DMS79 treated with DMSO at 0.1 percent for 48 hours (cell line): Measurements from ENCODE around the gene GPD2.
"Not testable (repeated sequence)": the region's sequence is repeated elsewhere in the genome, so short reads cannot be mapped to it uniquely, and the experiment has no call there.

Source experiments
- DNase-seq: peaks from one replicate; lab custom pipeline; 2025; lab: John Stamatoyannopoulos, UW

The GPD2 gene

GRCh38 chr2:156476021-156476849, 40.1 kb downstream of the GPD2 start:
- no peak for DNase-seq

GRCh38 chr2:156476850-156477206, 40.6 kb downstream of the GPD2 start:
- DNase-seq: no peak

- no peak for DNase-seq
Measured at GRCh38 chr2:156480376-156480775, 44.2 kb downstream of the GPD2 start.

- DNase-seq: no peak
Measured at GRCh38 chr2:156481312-156481711, 45.1 kb downstream of the GPD2 start.

GRCh38 chr2:156483741-156484173, 47.6 kb downstream of the GPD2 start:
- no peak for DNase-seq

DNA sequence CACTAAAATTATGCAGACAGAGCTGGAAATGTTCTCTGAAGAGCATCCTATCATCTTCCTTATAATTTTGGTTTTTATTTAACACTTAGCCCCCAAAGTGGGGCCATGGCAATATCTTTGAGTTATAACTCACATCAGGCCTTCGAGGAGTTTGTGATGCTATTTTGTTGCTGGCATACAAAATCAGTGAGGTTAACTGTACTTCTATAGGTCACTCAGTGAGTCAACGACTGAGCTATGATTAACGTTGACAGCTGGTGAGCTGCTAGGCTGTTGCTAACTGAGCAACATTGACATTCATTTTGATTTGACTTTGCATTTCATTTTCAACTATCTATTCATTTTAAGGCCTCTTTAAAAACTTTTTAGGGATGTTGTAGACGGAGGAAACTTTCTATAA, 50.0 kb downstream of the GPD2 start:
- no peak for DNase-seq

DNA sequence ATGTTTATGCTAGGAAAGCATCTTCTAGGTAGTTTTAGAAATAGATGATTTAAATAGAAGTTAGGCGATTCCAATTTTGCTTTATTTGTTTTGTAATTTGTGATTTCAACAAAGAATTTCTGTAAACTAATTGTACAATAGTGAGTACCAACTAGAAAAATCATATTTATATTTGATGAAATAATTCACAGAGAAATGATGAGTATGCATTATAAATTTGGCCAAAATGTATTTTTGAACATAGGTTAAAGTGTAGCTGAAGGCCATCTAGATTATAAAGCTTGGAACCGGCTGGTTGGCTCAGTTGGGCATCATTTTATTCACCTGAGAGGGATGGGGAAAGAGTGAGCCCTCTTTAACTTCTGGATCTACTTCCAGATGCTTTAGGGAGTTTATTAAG, 50.4 kb downstream of the GPD2 start:
- no peak for DNase-seq

GRCh38 chr2:156489195-156489594, 53.0 kb downstream of the GPD2 start:
- no peak for DNase-seq

DNA sequence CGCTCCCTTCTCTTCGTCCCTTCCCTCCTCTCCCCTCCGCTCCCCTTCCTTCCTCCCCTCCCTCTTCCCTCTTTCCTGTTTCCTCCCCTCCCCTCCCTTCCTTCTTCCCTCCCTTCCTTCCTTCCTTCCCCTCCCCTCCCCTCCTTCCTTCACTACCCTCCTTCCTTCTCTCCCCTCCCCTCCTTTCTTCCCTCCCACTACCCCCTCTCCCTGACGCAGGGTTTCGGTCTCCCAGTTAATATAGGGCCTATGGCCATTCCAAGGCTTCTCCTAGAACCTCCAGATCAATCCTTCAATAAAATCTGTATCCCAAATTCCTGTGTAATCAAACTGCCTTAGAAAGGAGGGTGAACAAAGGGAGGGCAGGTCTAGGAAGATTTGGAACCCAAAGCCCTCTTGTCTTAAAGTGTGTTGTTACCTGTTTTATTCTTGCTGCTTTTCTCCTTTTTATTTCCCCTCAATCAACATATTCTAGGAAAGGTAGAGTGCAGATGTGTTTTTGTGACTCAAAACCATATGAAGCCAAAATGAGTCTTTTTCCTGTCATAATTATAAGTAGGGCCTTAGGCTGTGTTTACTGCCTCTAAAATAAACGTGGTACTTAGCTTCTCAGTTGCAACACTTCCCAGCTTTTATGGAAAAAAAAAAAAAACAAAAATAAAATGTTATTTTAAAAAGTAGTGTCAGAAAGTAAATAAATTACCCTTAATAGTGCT, 53.7 kb downstream of the GPD2 start:
- no peak for DNase-seq

- DNase-seq: no peak
Measured at GRCh38 chr2:156490466-156490840, 54.3 kb downstream of the GPD2 start.

GRCh38 chr2:156491176-156491575, 55.0 kb downstream of the GPD2 start:
- DNase-seq: no peak

- no peak for DNase-seq
Measured at GRCh38 chr2:156492979-156493378, 56.8 kb downstream of the GPD2 start.

DNA sequence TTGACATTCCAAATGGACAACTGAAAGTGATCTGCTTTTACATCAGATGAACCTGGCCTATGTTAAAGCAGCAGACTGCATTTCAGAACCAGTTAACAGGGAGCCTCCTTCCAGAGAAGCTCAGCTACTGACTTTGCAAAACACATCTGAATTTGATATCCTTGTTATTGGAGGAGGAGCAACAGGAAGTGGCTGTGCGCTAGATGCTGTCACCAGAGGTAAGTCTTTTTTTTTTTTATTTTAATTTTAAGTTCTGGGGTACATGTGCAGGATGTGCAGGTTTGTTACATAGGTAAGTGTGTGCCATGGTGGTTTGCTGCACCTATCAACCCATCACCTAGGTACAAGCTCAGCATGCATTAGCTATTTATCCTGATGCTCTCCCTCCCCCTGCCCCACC, 59.8 kb downstream of the GPD2 start:
- DNase-seq: not testable (repeated sequence)

DNA sequence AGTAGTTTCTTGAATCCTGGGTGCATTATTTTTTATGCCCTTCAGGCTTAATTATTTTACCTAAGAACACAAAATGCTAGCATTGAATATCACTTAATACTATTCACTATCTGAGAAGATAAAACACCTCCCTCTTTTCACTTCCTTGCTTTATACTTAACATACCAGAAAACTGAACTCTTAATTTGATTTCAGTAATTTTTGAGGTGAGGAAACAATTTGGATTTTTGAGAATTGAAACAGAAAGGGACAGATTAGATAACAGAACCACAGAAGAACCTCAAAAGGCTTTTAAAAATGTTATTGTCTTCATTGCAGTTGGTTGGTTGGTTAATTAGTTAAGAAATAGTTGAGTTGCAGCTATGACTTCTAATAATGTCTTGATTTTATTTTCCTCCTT, 69.5 kb downstream of the GPD2 start:
- DNase-seq: no peak

DNA sequence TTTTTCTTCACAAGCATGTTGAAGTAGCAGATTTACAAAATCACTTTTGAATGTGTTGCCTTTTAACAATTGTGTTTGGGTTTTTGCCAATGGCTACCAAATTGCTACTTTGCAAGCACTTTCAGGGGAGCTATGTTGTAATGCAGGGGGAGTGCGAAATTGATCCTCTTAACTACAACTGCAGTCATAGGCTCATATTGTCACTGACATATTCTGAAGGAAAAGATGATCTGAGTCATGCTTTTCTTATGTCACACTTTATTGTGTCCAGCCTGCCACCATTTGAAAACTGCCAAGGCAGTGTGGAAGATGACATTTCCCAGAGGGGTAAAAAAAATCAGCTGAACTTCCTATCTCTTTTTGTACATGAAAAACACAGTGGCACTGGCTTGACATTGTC, 74.9 kb downstream of the GPD2 start:
- no peak for DNase-seq

DNA sequence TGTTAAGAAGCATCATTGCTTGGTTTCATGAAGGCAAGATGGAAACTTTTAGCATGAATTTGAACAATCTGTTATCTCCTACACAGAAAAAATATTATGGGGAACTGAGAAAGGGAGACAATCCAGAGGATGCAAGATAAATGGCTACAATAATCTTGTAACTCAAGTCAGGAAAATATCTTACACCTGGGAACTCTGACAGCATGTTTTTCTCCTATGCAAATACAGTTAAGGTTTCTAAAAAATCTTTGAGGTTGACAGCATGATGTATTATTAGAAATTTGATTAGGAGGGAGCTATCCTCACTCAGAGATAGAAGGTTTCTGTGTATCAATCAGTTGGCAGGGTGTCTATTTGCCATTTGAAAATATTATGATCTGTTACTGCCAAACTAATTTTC, 75.6 kb downstream of the GPD2 start:
- DNase-seq: no peak

DNA sequence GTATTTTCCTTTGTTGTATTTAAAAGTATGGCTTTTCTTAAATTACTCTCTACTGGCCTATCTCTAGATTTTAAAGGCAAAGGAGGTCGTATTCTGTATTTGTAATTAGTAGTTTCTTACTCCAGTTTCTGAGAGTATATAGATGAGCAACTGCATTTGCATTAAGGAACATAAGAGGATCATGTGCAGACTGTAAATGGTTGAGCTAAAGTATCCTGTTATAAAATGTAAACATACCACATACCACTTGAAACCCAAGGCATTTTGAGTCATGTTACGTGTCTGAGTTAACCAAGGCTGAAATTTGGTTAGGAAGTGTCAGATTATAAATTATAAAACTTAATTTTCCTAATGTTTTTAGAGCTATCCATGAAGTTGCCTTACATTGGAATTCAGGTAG, 76.3 kb downstream of the GPD2 start:
- DNase-seq: no peak

DNA sequence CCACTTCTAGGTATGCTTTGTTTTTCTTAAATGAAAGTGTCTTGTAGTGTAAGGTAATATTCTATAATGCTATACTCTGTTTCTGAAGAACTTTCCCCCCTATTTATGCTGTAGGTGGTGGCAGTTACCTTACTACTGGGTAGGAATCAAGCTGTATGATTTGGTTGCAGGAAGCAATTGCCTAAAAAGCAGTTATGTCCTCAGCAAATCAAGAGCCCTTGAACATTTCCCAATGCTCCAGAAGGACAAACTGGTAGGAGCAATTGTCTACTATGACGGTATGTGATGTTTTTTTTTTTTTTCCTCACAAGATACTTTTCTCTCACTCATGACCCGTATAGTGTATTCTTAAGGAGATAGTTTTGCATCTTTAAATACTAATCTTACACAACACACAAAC, 77.0 kb downstream of the GPD2 start:
- no peak for DNase-seq

GRCh38 chr2:156517419-156517818, 81.2 kb downstream of the GPD2 start:
- DNase-seq: no peak

GRCh38 chr2:156518138-156518537, 82.0 kb downstream of the GPD2 start:
- DNase-seq: no peak

- no peak for DNase-seq
Measured at GRCh38 chr2:156522864-156523440, 86.8 kb downstream of the GPD2 start.

DNA sequence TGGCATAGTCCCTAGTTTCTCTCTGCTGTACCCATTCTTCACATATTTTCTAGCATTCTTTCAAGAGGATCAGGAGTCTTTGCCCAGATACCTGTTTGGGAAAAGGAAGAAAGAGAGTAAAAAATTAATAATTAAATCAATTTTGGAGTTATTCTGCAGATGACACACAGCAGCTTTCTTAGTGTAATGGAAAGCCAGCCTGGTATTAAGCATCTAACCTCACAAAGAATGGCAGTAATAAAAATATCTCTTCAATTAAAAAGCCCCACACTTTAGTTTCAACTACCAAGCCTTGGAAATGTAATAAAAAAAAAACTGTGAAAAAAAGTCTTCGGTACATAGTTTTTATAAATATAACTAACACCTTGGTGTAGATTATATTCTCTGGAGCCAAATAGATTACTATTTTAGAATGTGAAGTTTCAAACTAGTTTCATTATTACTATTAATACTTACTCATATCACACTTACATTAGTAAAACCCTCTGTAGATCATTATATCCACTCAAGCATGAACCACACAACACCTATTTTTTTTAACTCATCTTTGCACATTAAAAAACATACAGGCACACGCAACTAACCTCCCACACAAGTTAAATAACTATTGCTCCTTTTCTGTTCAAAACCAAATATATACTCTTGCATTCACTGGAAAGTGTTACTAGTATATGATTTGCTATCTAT, 90.9 kb downstream of the GPD2 start:
- DNase-seq: no peak

GRCh38 chr2:156528583-156528982, 92.4 kb downstream of the GPD2 start:
- DNase-seq: not testable (repeated sequence)
